K562 (cell line): ENCODE data around the gene HOXC4. TPM values are rescaled to one million over a fixed set of nuclear protein-coding genes. Genes with fewer than 3 reads are reported as not detected.

ENCODE experiments used
- ATAC-seq: fragments of 200-7000 bp; cut with Tn5 transposase; 3 replicates; pipeline ENCODE4 v1.9.1; 2020; ENCODE audit warnings: moderate library complexity
- BruUV-seq: library from RNA; stranded (reverse); fragments of 400-500 nt; replicated peaks from 2 replicates; lab custom pipeline; 2021; lab: Mats Ljungman, UMichigan
- CTCF ChIA-PET: fragments of 300-600 bp; formaldehyde crosslinking; extraction: SDS; loops from one replicate; lab custom pipeline; 2021; ENCODE audit warnings: low intra/inter-chr PET ratio; lab: Yijun Ruan, JAX
- POLR2A ChIA-PET: fragments of 300-600, 350-650 bp; sonication (Branson Sonifier 250); formaldehyde crosslinking; extraction: SDS; loops from one replicate; lab custom pipeline; 2021; ENCODE audit warnings: antibody characterized with exemption, inconsistent platforms; lab: Yijun Ruan, JAX
- DNase-seq, 4 experiments: peaks; one replicate each; pipeline versions ENCODE4 v3.0.0 to v3.0.0-alpha.2; 2011 to 2018; ENCODE audit warnings: low spot score in 3 of 4, mixed read lengths in 3 of 4; ENCODE audit errors: extremely low read depth in 1 of 4
- FAIRE-seq: peaks from 2 replicates; lab custom pipeline; 2011; peaks lifted over from hg19 to GRCh38; lab: Jason Lieb, UNC
- H2AFZ ChIP-seq: 2 replicates; pipeline ENCODE4 v1.6.0; 2011; ENCODE audit warnings: low read depth, low read length, control low read depth, inconsistent platforms
- H3K27ac ChIP-seq: fragments of 200-600 bp; 3 replicates; pipeline ENCODE4 v1.8.0; 2011; ENCODE audit warnings: low read depth, mild to moderate bottlenecking, control low read depth, inconsistent platforms, low read length, moderate library complexity, mixed read lengths; ENCODE audit errors: extremely low read depth
- H3K27me3 ChIP-seq, 2 experiments: fragments of 300-600 bp in 1 of 2; 2 replicates in 1 of 2; 3 replicates in 1 of 2; pipeline versions ENCODE4 v1.6.0 to v1.8.0; 2011; ENCODE audit warnings: inconsistent platforms in 2 of 2, low read length in 2 of 2, mild to moderate bottlenecking in 1 of 2, mixed read lengths in 1 of 2, moderate library complexity in 1 of 2; ENCODE audit not compliant: control insufficient read depth in 2 of 2, insufficient read depth in 2 of 2
- H3K36me3 ChIP-seq: fragments of 300-600 bp; 3 replicates; pipeline ENCODE4 v1.8.0; 2011; ENCODE audit warnings: mild to moderate bottlenecking, low read length, inconsistent platforms; ENCODE audit not compliant: control insufficient read depth, insufficient read depth
- H3K4me1 ChIP-seq, 2 experiments: fragments of 200-600 bp in 1 of 2; replicated peaks in 1 of 2; 2 replicates in 1 of 2; 3 replicates in 1 of 2; pipeline versions ENCODE4 v1.5.1 to v1.8.0; 2011; ENCODE audit warnings: inconsistent platforms in 2 of 2, low read length in 2 of 2, mild to moderate bottlenecking in 1 of 2, mixed read lengths in 1 of 2, moderate library complexity in 1 of 2; ENCODE audit not compliant: control insufficient read depth in 2 of 2, insufficient read depth in 2 of 2
- H3K4me2 ChIP-seq: 2 replicates; pipeline ENCODE4 v1.6.1; 2011; ENCODE audit warnings: low read length, control low read depth, inconsistent platforms, mixed read lengths; ENCODE audit not compliant: insufficient read depth
- H3K4me3 ChIP-seq: fragments of 200-600 bp; sonication (generic), shearing (Covaris generic); 2 replicates; pipeline ENCODE4 v1.5.1; 2016; ENCODE audit warnings: control low read depth, inconsistent platforms
- H3K79me2 ChIP-seq: fragments of 200-600 bp; 3 replicates; pipeline ENCODE4 v1.8.0; 2011; ENCODE audit warnings: low read length, inconsistent platforms; ENCODE audit not compliant: control insufficient read depth, insufficient read depth
- H3K9ac ChIP-seq, 2 experiments: 2 replicates each; pipeline versions ENCODE4 v1.6.0 to v1.6.1; 2011; ENCODE audit warnings: low read depth in 2 of 2, low read length in 2 of 2, control low read depth in 1 of 2, inconsistent platforms in 1 of 2, mild to moderate bottlenecking in 1 of 2, mixed read lengths in 1 of 2; ENCODE audit not compliant: insufficient read depth in 1 of 2
- H3K9me1 ChIP-seq: one replicate; pipeline ENCODE4 v1.6.0; 2011; ENCODE audit warnings: inconsistent platforms, mild to moderate bottlenecking, low read length, moderate library complexity; ENCODE audit not compliant: control insufficient read depth, insufficient read depth
- H3K9me3 ChIP-seq: replicated peaks from 2 replicates; pipeline ENCODE4 v1.5.1; 2011; ENCODE audit warnings: low read depth, low read length, inconsistent platforms; ENCODE audit not compliant: control insufficient read depth, insufficient read depth
- H4K20me1 ChIP-seq: replicated peaks from 2 replicates; pipeline ENCODE4 v1.6.1; 2011; ENCODE audit warnings: low read length, inconsistent platforms, mixed read lengths; ENCODE audit not compliant: control insufficient read depth, insufficient read depth
- ATF1 ChIP-seq, 2 experiments: fragments of 450-650 bp in 1 of 2; IDR thresholded peaks; 2 replicates each; pipeline ENCODE4 v1.6.1; 2016; ENCODE audit warnings: missing compliant biosample characterization in 1 of 2, missing genetic modification characterization in 1 of 2
- BCOR ChIP-seq: fragments of 450-650 bp; IDR thresholded peaks from 2 replicates; pipeline ENCODE4 v1.6.1; 2016
- BHLHE40 ChIP-seq: IDR thresholded peaks from 2 replicates; pipeline ENCODE4 v1.6.1; 2011; ENCODE audit warnings: low read length, improper control_type of control experiment
- DPF2 ChIP-seq: fragments of 450-650 bp; IDR thresholded peaks from 2 replicates; pipeline ENCODE4 v1.6.1; 2016
- E2F4 ChIP-seq: sonication (generic); formaldehyde crosslinking; IDR thresholded peaks from 2 replicates; pipeline ENCODE4 v1.8.0; 2022; ENCODE audit warnings: mild to moderate bottlenecking, low read depth, missing genetic modification reagents
- ILF3 ChIP-seq: fragments of 450-650 bp; IDR thresholded peaks from 2 replicates; pipeline ENCODE4 v1.6.1; 2018; ENCODE audit warnings: antibody characterized with exemption, mild to moderate bottlenecking, moderate library complexity, borderline replicate concordance
- JUNB ChIP-seq: fragments of 450-650 bp; formaldehyde crosslinking; conservative IDR thresholded peaks from 2 replicates; pipeline ENCODE4 v1.4.0; 2020; ENCODE audit warnings: mild to moderate bottlenecking
- KAT2B ChIP-seq: IDR thresholded peaks from one replicate; pipeline ENCODE4 v1.6.1; 2012; ENCODE audit warnings: low read depth, mild to moderate bottlenecking, control low read depth, inconsistent platforms, low read length, moderate library complexity
- MLX ChIP-seq, 2 experiments: fragments of 450-650 bp in 1 of 2; sonication (generic) in 1 of 2; formaldehyde crosslinking; conservative IDR thresholded peaks; 2 replicates each; pipeline versions ENCODE4 v1.4.0 to v1.8.1; 2020 to 2022; ENCODE audit warnings: mild to moderate bottlenecking in 1 of 2, missing genetic modification reagents in 1 of 2
- NFRKB ChIP-seq: fragments of 450-650 bp; IDR thresholded peaks from 2 replicates; pipeline ENCODE4 v1.6.1; 2016; ENCODE audit warnings: low read depth
- PHTF2 ChIP-seq: fragments of 250-450 bp; sonication (Bioruptor Pico); IDR thresholded peaks from 2 replicates; pipeline ENCODE4 v1.5.0; 2021; ENCODE audit warnings: mild to moderate bottlenecking
- POU5F1 ChIP-seq: fragments of 150-350 bp; IDR thresholded peaks from 2 replicates; pipeline ENCODE4 v1.6.1; 2014; ENCODE audit warnings: borderline replicate concordance, low read length, low read depth, mild to moderate bottlenecking; ENCODE audit not compliant: partially characterized antibody
- SPI1 ChIP-seq: IDR thresholded peaks from 2 replicates; pipeline ENCODE4 v1.6.1; 2011; ENCODE audit warnings: low read depth, low read length, control low read depth, borderline replicate concordance
- TOE1 ChIP-seq, 2 experiments: fragments of 450-650 bp in 1 of 2; sonication (generic) in 1 of 2; formaldehyde crosslinking in 1 of 2; IDR thresholded peaks; 2 replicates each; pipeline versions ENCODE4 v1.7.1 to v1.8.0; 2016 to 2022; ENCODE audit warnings: borderline replicate concordance in 2 of 2, mild to moderate bottlenecking in 2 of 2, antibody characterized with exemption in 1 of 2, inconsistent platforms in 1 of 2, low read depth in 1 of 2, missing genetic modification reagents in 1 of 2, moderate library complexity in 1 of 2
- ZC3H8 ChIP-seq: fragments of 450-650 bp; IDR thresholded peaks from 2 replicates; pipeline ENCODE4 v1.6.1; 2017
- ZNF124 ChIP-seq: sonication (generic); formaldehyde crosslinking; IDR thresholded peaks from 2 replicates; pipeline ENCODE4 v1.8.1; 2022; ENCODE audit warnings: missing genetic modification reagents
- WGBS: fragments of 100-300 bp; shearing (Covaris generic); methylation state at CpG from one replicate; pipeline ENCODE4 v1.1.6; 2016; ENCODE audit warnings: low coverage, mixed read lengths; ENCODE audit not compliant: insufficient coverage; ENCODE audit errors: missing lambda C conversion rate; 5-methylcytosine and 5-hydroxymethylcytosine counted together
- in situ Hi-C: fragments of 300-500 bp; cut with MboI; formaldehyde crosslinking; loops from 4 replicates; pipeline ENCODE4 v1.15.0; 2018; ENCODE audit warnings: inconsistent platforms, mixed read lengths
- intact Hi-C: fragments of 100-400 bp; cut with micrococcal nuclease; formaldehyde crosslinking; loops from 2 replicates; pipeline ENCODE4 v1.14.2; 2022
- polyA plus RNA-seq, 8 experiments: library from polyadenylated mRNA; depleted of rRNA in 4 of 8; stranded (reverse) in 5 of 8; unstranded in 3 of 8; fragments of >200 nt; fragmentation: Nextera tagmentation in 2 of 8; fragmentation: Illumina TruSeq in 1 of 8; extraction: Ambion mirVana in 2 of 8; extraction: Trizol in 1 of 8; gene quantifications; 2 replicates each; pipeline versions ENCODE4 v1.2.1 to v1.2.3, GENCODE V29; 2011 to 2014; ENCODE audit warnings: inconsistent platforms in 1 of 8, missing spikeins in 1 of 8
- total RNA-seq, 7 experiments: library from RNA; depleted of rRNA in 6 of 7; stranded (reverse); fragments of >200 nt in 6 of 7; fragmentation: Illumina TruSeq in 2 of 7; extraction: Trizol in 2 of 7; gene quantifications; 2 replicates each; pipeline versions ENCODE4 v1.2.1 to v1.2.3, GENCODE V29; 2011 to 2021; ENCODE audit warnings: low replicate concordance in 1 of 7

Gene HOXC4
- total and polyA plus RNA-seq, 9 of the 15 experiments (the other 6 are each of a cell fraction or from before 2014, with no cell fraction given), result 0.06 to 1.5 (median 0.44) TPM; not detected in 1

- H3K27me3 ChIP-seq, result peaks cover 35 to 44% of the 10 kb centered on the region in 2 experiments; a peak in 4 of 5 replicates
- DNase-seq, result no peak
- H3K9me1 ChIP-seq, result no peaks in the 10 kb centered on the region
- H3K4me3 ChIP-seq, result no peak overlapping the region
- H3K27ac ChIP-seq, result no peak overlapping the region
- no peak overlapping the region for H3K9ac ChIP-seq
- H3K9me3 ChIP-seq, result no peaks in the 10 kb centered on the region
- BruUV-seq, result no TSS peak
- no peak for TF ChIP-seq ZNF124
- TF ChIP-seq PHTF2 (CRISPR knock-in tag), result no peak
- no peak for TF ChIP-seq ATF1 (CRISPR knock-in tag; IDR thresholded peaks at IDR 0.05)
- TF ChIP-seq ATF1 (tag; IDR thresholded peaks at IDR 0.05), result no peak
- TF ChIP-seq DPF2, result no peak
- no peak for TF ChIP-seq BCOR
- no peak for TF ChIP-seq SPI1
- no peak for TF ChIP-seq MLX (CRISPR knock-in tag; conservative IDR thresholded peaks at IDR 0.05)
- no peak for TF ChIP-seq POU5F1
- TF ChIP-seq JUNB (CRISPR knock-in tag), result no peak
- TF ChIP-seq TOE1 (IDR thresholded peaks at IDR 0.05; ENCODE audit: borderline replicate concordance), result no peak
- TF ChIP-seq TOE1 (CRISPR knock-in tag; IDR thresholded peaks at IDR 0.05; ENCODE audit: borderline replicate concordance, low read depth), result no peak
- TF ChIP-seq ILF3, result no peak
- no peak for TF ChIP-seq BHLHE40
- TF ChIP-seq KAT2B, result no peak
- TF ChIP-seq NFRKB, result no peak
- no peak for TF ChIP-seq E2F4 (CRISPR knock-in tag)
- no peak for TF ChIP-seq ZC3H8
- TF ChIP-seq, all 486 proteins: peak for 0
- WGBS, result 0% methylated on average over 7 of the region's 7 CpGs
- H3K79me2 ChIP-seq, result no peaks in the 10 kb centered on the region
- CTCF ChIA-PET, result no interaction called here
- POLR2A ChIA-PET, result interaction anchor here (0.6 to 1.2 kb wide), 3 partner anchors 9 to 377 kb away, joined by 3 to 4 read pairs (median 4); no protein-coding TSS in a partner anchor
- FAIRE-seq (no peak), ATAC-seq (no peak)
- H3K36me3 ChIP-seq, result no peaks in the 10 kb centered on the region
- no peak overlapping the region for H2AFZ ChIP-seq
- intact Hi-C loops, result no loop called here
- in situ Hi-C loops, result no loop called here
- H4K20me1 ChIP-seq, result no peaks in the 10 kb centered on the region
- no peak overlapping the region for H3K4me2 ChIP-seq
- H3K4me1 ChIP-seq, result peaks cover 0 to 6% of the 10 kb centered on the region in 2 experiments; a peak in 2 of 5 replicates
Observed at GRCh38 chr12:54060975-54061778, 7.5 kb downstream of the HOXC4 start.
